ENCODE data around the gene CARD10. TPM values are rescaled to one million over a fixed set of nuclear protein-coding genes. Genes with fewer than 3 reads are reported as not detected.

CARD10 gene
- total and polyA plus RNA-seq, 8 donors, result 9.9 to 30.2 (median 13.9) TPM

GRCh38 chr22:37559901-37560607 is 40.8 kb upstream of the CARD10 start, which contains the start of gene CDC42EP1:
CDC42EP1 (plus strand) TSS chr22:37560480; CDS start chr22:37566350, 5,870 bp downstream.
- DNase-seq, result peak; percentile 75 to 91 (median 82)
- WGBS, 2 donors, result 2 to 10% methylated on average over 18 to 76 of the region's 76 CpGs
- intact Hi-C loops (cut with DNase I), result no loop called here
- no peak for FAIRE-seq
- H3K4me3 ChIP-seq, result peak within 1 kb of the TSS; percentile 59 to 95 (median 91)
- no peak for TF ChIP-seq CTCF (IDR thresholded peaks at IDR 0.05)
- peak; percentile 21 to 63 (median 36) for ATAC-seq
- peak within 1 kb of the TSS; percentile 97 to 100 (median 98) for H3K27ac ChIP-seq
- H3K4me1 ChIP-seq, result peaks cover 44 to 61% (median 52%) of the 10 kb centered on the region in 3 donors
- H3K27me3 ChIP-seq, result no peaks in the 10 kb centered on the region
- no peaks in the 10 kb centered on the region for H3K36me3 ChIP-seq
- H3K9me3 ChIP-seq, result no peaks in the 10 kb centered on the region

DNA sequence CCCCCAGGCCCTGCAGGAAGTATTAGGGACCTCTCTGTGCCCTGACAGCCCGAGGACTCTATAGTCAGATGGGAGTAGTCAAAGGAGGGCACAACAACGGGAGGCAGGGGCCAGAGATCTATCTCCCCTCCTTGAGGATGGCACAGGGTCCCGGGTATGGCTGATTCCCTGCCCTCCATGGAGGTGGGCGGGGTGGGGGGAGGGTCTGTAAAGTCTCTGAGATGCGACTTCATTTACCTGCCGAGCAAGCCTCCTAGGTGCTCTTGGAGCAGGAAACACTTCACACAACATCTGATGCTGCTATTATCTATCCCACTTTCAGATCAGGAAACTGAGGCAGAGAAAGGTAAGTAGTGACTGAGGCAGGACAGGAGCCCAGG is 40.3 kb upstream of the CARD10 start:
- peak in 1 of 6 donors; percentile 43 for DNase-seq
- peaks cover 39 to 55% (median 46%) of the 10 kb centered on the region in 3 donors for H3K4me1 ChIP-seq
- no peaks in the 10 kb centered on the region for H3K27me3 ChIP-seq
- no peak for ATAC-seq
- peak overlapping the region in 3 of 4 donors; percentile 59 to 95 (median 95) for H3K4me3 ChIP-seq
- 31 to 44% methylated on average over 6 of the region's 6 CpGs for WGBS, 2 donors
- TF ChIP-seq CTCF (IDR thresholded peaks at IDR 0.05), result no peak
- intact Hi-C loops (cut with DNase I), result no loop called here
- no peak for FAIRE-seq
- H3K27ac ChIP-seq, result peak overlapping the region; percentile 89 to 98 (median 98)
- no peaks in the 10 kb centered on the region for H3K36me3 ChIP-seq
- H3K9me3 ChIP-seq, result no peaks in the 10 kb centered on the region

GRCh38 chr22:37558815-37559214 is 39.6 kb upstream of the CARD10 start:
- H3K36me3 ChIP-seq, result no peaks in the 10 kb centered on the region
- peak in 2 of 6 donors; percentile 44 to 55 for DNase-seq
- no peaks in the 10 kb centered on the region for H3K27me3 ChIP-seq
- H3K9me3 ChIP-seq, result no peaks in the 10 kb centered on the region
- TF ChIP-seq CTCF (IDR thresholded peaks at IDR 0.05), result no peak
- WGBS, 2 donors, result 55 to 64% methylated on average over 7 of the region's 7 CpGs
- H3K27ac ChIP-seq, result peak overlapping the region; percentile 89 to 98 (median 98)
- intact Hi-C loops (cut with DNase I), result no loop called here
- no peak overlapping the region for H3K4me3 ChIP-seq
- no peak for ATAC-seq
- peaks cover 34 to 48% (median 39%) of the 10 kb centered on the region in 3 donors for H3K4me1 ChIP-seq
- no peak for FAIRE-seq

- Histone ChIP-seq H3K9me3 (no peaks in the 10 kb centered on the region), H3K27ac (peak overlapping the region; percentile 51 to 98 (median 78)), H3K27me3 (no peaks in the 10 kb centered on the region), H3K4me3 (no peak overlapping the region), H3K36me3 (no peaks in the 10 kb centered on the region), H3K4me1 (peaks cover 34 to 37% (median 34%) of the 10 kb centered on the region in 3 donors)
- peak in 4 of 6 donors; percentile 20 to 64 (median 62) for DNase-seq
- no peak for FAIRE-seq
- peak; percentile 45 to 60 (median 54) for ATAC-seq
- TF ChIP-seq CTCF (IDR thresholded peaks at IDR 0.05), result no peak
- intact Hi-C loops (cut with DNase I), result no loop called here
- WGBS, 2 donors, result 34 to 35% methylated on average over 7 of the region's 7 CpGs
Measured at GRCh38 chr22:37557321-37558001, 38.2 kb upstream of the CARD10 start.

All from pancreas (tissue), 10 donors.